IMR-90 (cell line): Measurements from ENCODE around the gene THRB. TPM values are rescaled to one million over a fixed set of nuclear protein-coding genes. Genes with fewer than 3 reads are reported as not detected.

Experiments used
- ATAC-seq: fragments of 200-7000 bp; cut with Tn5 transposase; 2 replicates; pipeline ENCODE4 v1.9.1; 2020; ENCODE audit warnings: low read depth, mild to moderate bottlenecking, moderate library complexity
- BruUV-seq: library from RNA; stranded (reverse); fragments of 400-500 nt; replicated peaks from 2 replicates; lab custom pipeline; 2021; lab: Mats Ljungman, UMichigan
- CTCF ChIA-PET: fragments of 300-600 bp; formaldehyde crosslinking; extraction: SDS; loops from one replicate; lab custom pipeline; 2021; ENCODE audit warnings: antibody characterized with exemption; lab: Yijun Ruan, JAX
- POLR2A ChIA-PET: fragments of 300-600 bp; sonication (Branson Sonifier 250); formaldehyde crosslinking; loops from one replicate; lab custom pipeline; 2022; ENCODE audit warnings: antibody characterized with exemption; ENCODE audit not compliant: unreplicated experiment; lab: Charles Lee
- DNase-seq: peaks from one replicate; pipeline ENCODE4 v3.0.0; 2013
- H2AFZ ChIP-seq: replicated peaks from 2 replicates; pipeline ENCODE3; 2013; ENCODE audit warnings: low read length, mild to moderate bottlenecking; ENCODE audit not compliant: poor library complexity
- H2AK5ac ChIP-seq: 2 replicates; pipeline ENCODE4 v1.6.1; 2013; ENCODE audit warnings: low read depth, low read length, inconsistent platforms
- H2AK9ac ChIP-seq: replicated peaks from 2 replicates; pipeline ENCODE3; 2013; ENCODE audit warnings: mild to moderate bottlenecking, low read depth, low read length, moderate library complexity; ENCODE audit not compliant: poor library complexity
- H2BK120ac ChIP-seq: 2 replicates; pipeline ENCODE4 v1.6.1; 2013; ENCODE audit warnings: low read depth, low read length, inconsistent platforms
- H2BK15ac ChIP-seq: 3 replicates; pipeline ENCODE4 v1.6.1; 2013; ENCODE audit warnings: low read depth, low read length, inconsistent platforms
- H2BK20ac ChIP-seq: 2 replicates; pipeline ENCODE4 v1.6.1; 2013; ENCODE audit warnings: low read depth, mild to moderate bottlenecking, inconsistent platforms, low read length, moderate library complexity
- H2BK5ac ChIP-seq: 2 replicates; pipeline ENCODE4 v1.6.1; 2013; ENCODE audit warnings: mild to moderate bottlenecking, low read depth, low read length, inconsistent platforms; ENCODE audit not compliant: poor library complexity, severe bottlenecking
- H3K14ac ChIP-seq: replicated peaks from 2 replicates; pipeline ENCODE4 v1.6.1; 2013; ENCODE audit warnings: low read depth, low read length, inconsistent platforms
- H3K18ac ChIP-seq: 2 replicates; pipeline ENCODE4 v1.6.1; 2013; ENCODE audit warnings: low read depth, low read length, control low read depth
- H3K23ac ChIP-seq: 2 replicates; pipeline ENCODE4 v1.6.1; 2013; ENCODE audit warnings: low read depth, low read length, inconsistent platforms
- H3K27ac ChIP-seq: 2 replicates; pipeline ENCODE4 v1.5.1; 2013; ENCODE audit warnings: mild to moderate bottlenecking, control low read depth, low read length; ENCODE audit not compliant: insufficient read depth
- H3K27me3 ChIP-seq: 2 replicates; pipeline ENCODE4 v1.6.1; 2013; ENCODE audit warnings: low read length; ENCODE audit not compliant: control insufficient read depth, insufficient read depth
- H3K36me3 ChIP-seq: 2 replicates; pipeline ENCODE4 v1.6.1; 2013; ENCODE audit warnings: low read length, mixed read lengths; ENCODE audit not compliant: control insufficient read depth, insufficient read depth
- H3K4ac ChIP-seq: 2 replicates; pipeline ENCODE4 v1.6.1; 2013; ENCODE audit warnings: low read depth, low read length, inconsistent platforms
- H3K4me1 ChIP-seq: 2 replicates; pipeline ENCODE4 v1.6.1; 2013; ENCODE audit warnings: low read length, mixed read lengths; ENCODE audit not compliant: control insufficient read depth, insufficient read depth
- H3K4me2 ChIP-seq: 2 replicates; pipeline ENCODE4 v1.6.1; 2013; ENCODE audit warnings: low read depth, mild to moderate bottlenecking, control low read depth, low read length, moderate library complexity
- H3K4me3 ChIP-seq: 2 replicates; pipeline ENCODE4 v1.5.1; 2013; ENCODE audit warnings: low read depth, mild to moderate bottlenecking, control low read depth, low read length, moderate library complexity; ENCODE audit not compliant: insufficient read depth
- H3K56ac ChIP-seq: 2 replicates; pipeline ENCODE4 v1.6.1; 2013; ENCODE audit warnings: low read length, inconsistent platforms; ENCODE audit not compliant: insufficient read depth; ENCODE audit errors: extremely low read depth
- H3K79me1 ChIP-seq, 2 experiments: 2 replicates each; pipeline ENCODE4 v1.6.1; 2013; ENCODE audit warnings: low read length in 2 of 2, inconsistent platforms in 1 of 2, low read depth in 1 of 2
- H3K9ac ChIP-seq: 2 replicates; pipeline ENCODE4 v1.6.1; 2013; ENCODE audit warnings: low read depth, low read length, control low read depth
- H3K9me1 ChIP-seq: 2 replicates; pipeline ENCODE4 v1.6.1; 2013; ENCODE audit warnings: low read length, inconsistent platforms; ENCODE audit not compliant: insufficient read depth
- H3K9me3 ChIP-seq: 2 replicates; pipeline ENCODE4 v1.6.1; 2013; ENCODE audit warnings: low read length; ENCODE audit not compliant: control insufficient read depth, insufficient read depth
- H4K20me1 ChIP-seq: 2 replicates; pipeline ENCODE4 v1.6.1; 2013; ENCODE audit warnings: low read length, inconsistent platforms; ENCODE audit not compliant: insufficient read depth
- H4K5ac ChIP-seq: 2 replicates; pipeline ENCODE4 v1.6.1; 2013; ENCODE audit warnings: mild to moderate bottlenecking, low read depth, low read length, control low read depth
- H4K8ac ChIP-seq, 2 experiments: 2 replicates each; pipeline ENCODE4 v1.6.1; 2013; ENCODE audit warnings: low read depth in 2 of 2, low read length in 2 of 2, control low read depth in 1 of 2, inconsistent platforms in 1 of 2
- H4K91ac ChIP-seq: 2 replicates; pipeline ENCODE4 v1.6.1; 2013; ENCODE audit warnings: low read depth, low read length, inconsistent platforms; ENCODE audit not compliant: insufficient read depth
- POLR2A ChIP-seq: IDR thresholded peaks from 2 replicates; pipeline ENCODE4 v1.6.1; 2012; ENCODE audit warnings: mild to moderate bottlenecking, low read depth, low read length
- SMC3 ChIP-seq: fragments of 150-350 bp; IDR thresholded peaks from 2 replicates; pipeline ENCODE4 v1.6.1; 2016; ENCODE audit warnings: low read depth, mild to moderate bottlenecking, antibody characterized with exemption, low read length, moderate library complexity
- WGBS, 2 experiments: methylation state at CpG; one replicate each; pipeline versions ENCODE4 v1.1.5 to v1.1.7; 2013; ENCODE audit warnings: missing lambda C conversion rate in 2 of 2; ENCODE audit not compliant: insufficient read length in 1 of 2; ENCODE audit errors: extremely low coverage in 2 of 2; 5-methylcytosine and 5-hydroxymethylcytosine counted together
- dilution Hi-C: fragments of 300-500 bp; cut with HindIII; formaldehyde crosslinking; loops from one replicate; pipeline ENCODE4 v1.14.3; 2018; ENCODE audit warnings: low sequenced_read_pairs; ENCODE audit not compliant: unreplicated experiment
- in situ Hi-C: fragments of 300-500 bp; cut with MboI; formaldehyde crosslinking; loops from 3 replicates; pipeline ENCODE4 v1.14.3; 2019; ENCODE audit warnings: low sequenced_read_pairs, inconsistent platforms, mixed read lengths
- intact Hi-C: fragments of 100-400 bp; cut with micrococcal nuclease; formaldehyde crosslinking; loops from 2 replicates; pipeline ENCODE4 v1.10.0; 2022
- polyA plus RNA-seq, 3 experiments: library from polyadenylated mRNA; depleted of rRNA; stranded (reverse); fragments of >200 nt; gene quantifications; 2 replicates each; pipeline ENCODE4 v1.2.3, GENCODE V29; 2012; ENCODE audit warnings: low replicate concordance in 1 of 3
- total RNA-seq: library from RNA; depleted of rRNA; stranded (reverse); fragments of >200 nt; gene quantifications from 2 replicates; pipeline ENCODE4 v1.2.3, GENCODE V29; 2012
- TF ChIP-seq, protein P1 (sequence below): fragments of 150-350 bp; IDR thresholded peaks from 2 replicates; pipeline ENCODE4 v1.6.1; 2017; ENCODE audit warnings: mild to moderate bottlenecking, antibody characterized with exemption, low read length, low read depth

The THRB gene
- total and polyA plus RNA-seq, 2 of the 4 experiments (the other 2 are of a cell fraction) = under 0.01 TPM; not detected in 1

DNA sequence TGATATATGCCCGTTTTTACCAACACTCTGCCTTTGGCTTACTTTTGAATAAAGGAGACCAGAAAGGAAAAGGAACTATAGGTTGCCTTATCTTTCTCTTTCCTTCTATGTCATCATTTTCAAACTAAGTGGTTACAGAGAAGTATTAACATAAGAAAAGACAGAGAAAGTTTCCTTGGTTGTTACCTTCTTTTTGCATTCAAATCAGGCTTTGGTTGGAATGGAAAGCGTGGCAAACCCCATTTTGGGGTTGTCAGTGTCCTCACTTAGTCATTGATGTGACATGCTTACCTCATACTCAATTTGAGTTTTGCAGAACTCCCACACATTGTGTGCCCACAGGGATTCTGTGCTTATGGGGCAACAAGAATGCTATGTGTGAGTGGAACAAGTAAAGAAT, 3.7 kb upstream of the THRB start:
- no peak overlapping the region for H3K4me3 ChIP-seq
- H2AK5ac ChIP-seq = no peak overlapping the region
- DNase-seq = no peak
- no peak overlapping the region for H2BK15ac ChIP-seq
- dilution Hi-C loops (no loop called here), in situ Hi-C loops (no loop called here), intact Hi-C loops (no loop called here)
- H4K5ac ChIP-seq = no peak overlapping the region
- H2BK5ac ChIP-seq = no peak overlapping the region
- BruUV-seq = no TSS peak
- H3K18ac ChIP-seq = no peak overlapping the region
- no peak overlapping the region for H4K91ac ChIP-seq
- H3K79me1 ChIP-seq = no peaks in the 10 kb centered on the region
- no peaks in the 10 kb centered on the region for H3K9me1 ChIP-seq
- H3K27ac ChIP-seq = no peak overlapping the region
- ChIA-PET POLR2A (no interaction called here), CTCF (no interaction called here)
- H2AFZ ChIP-seq = no peak overlapping the region
- no peak for ATAC-seq
- H4K8ac ChIP-seq = no peak overlapping the region
- no peaks in the 10 kb centered on the region for H3K36me3 ChIP-seq
- H3K9ac ChIP-seq = no peak overlapping the region
- peaks cover 2% of the 10 kb centered on the region; the same call in 1 of the 2 replicates for H3K4me1 ChIP-seq
- WGBS, 2 experiments = no CpG with 5 or more reads among the region's 2 CpGs
- no peak overlapping the region for H3K23ac ChIP-seq
- H3K4ac ChIP-seq = no peak overlapping the region
- H3K56ac ChIP-seq = no peak overlapping the region
- H3K4me2 ChIP-seq = no peak overlapping the region
- no peak overlapping the region for H2AK9ac ChIP-seq
- no peak overlapping the region for H3K14ac ChIP-seq
- H3K9me3 ChIP-seq = no peaks in the 10 kb centered on the region
- no peak overlapping the region for H2BK20ac ChIP-seq
- H2BK120ac ChIP-seq = no peak overlapping the region
- peaks cover 19% of the 10 kb centered on the region for H3K27me3 ChIP-seq
- H4K20me1 ChIP-seq = no peaks in the 10 kb centered on the region
- no peak for TF ChIP-seq SMC3
- TF ChIP-seq, protein P1, sequence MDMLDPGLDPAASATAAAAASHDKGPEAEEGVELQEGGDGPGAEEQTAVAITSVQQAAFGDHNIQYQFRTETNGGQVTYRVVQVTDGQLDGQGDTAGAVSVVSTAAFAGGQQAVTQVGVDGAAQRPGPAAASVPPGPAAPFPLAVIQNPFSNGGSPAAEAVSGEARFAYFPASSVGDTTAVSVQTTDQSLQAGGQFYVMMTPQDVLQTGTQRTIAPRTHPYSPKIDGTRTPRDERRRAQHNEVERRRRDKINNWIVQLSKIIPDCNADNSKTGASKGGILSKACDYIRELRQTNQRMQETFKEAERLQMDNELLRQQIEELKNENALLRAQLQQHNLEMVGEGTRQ = no peak
- TF ChIP-seq POLR2A = no peak
